SHP77 (cell line): Measurements from ENCODE around the gene SLC6A2.

ENCODE experiments used
- DNase-seq, 2 experiments: peaks; one replicate each; lab custom pipeline; 2025; lab: John Stamatoyannopoulos, UW

Gene SLC6A2

DNA sequence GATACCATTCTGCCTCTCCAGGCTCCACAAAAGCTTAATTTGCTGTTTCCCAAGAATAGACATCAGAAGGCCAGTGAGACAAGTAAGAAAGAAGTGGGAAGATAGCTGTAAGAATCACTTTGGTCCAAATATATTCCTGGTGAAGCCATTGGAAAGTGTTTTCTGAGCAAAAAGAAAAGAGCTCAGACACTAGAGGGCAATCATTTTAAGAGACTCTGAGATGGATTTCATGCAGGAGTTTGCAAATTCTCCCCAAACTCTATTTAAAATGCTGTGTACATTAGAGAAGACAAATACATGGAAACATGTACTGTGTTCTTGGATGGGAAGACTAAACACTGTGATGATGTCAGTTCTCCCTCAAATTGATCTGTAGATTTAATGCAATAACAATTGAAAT, 8.0 kb upstream of the SLC6A2 start:
- DNase-seq = no peak

DNA sequence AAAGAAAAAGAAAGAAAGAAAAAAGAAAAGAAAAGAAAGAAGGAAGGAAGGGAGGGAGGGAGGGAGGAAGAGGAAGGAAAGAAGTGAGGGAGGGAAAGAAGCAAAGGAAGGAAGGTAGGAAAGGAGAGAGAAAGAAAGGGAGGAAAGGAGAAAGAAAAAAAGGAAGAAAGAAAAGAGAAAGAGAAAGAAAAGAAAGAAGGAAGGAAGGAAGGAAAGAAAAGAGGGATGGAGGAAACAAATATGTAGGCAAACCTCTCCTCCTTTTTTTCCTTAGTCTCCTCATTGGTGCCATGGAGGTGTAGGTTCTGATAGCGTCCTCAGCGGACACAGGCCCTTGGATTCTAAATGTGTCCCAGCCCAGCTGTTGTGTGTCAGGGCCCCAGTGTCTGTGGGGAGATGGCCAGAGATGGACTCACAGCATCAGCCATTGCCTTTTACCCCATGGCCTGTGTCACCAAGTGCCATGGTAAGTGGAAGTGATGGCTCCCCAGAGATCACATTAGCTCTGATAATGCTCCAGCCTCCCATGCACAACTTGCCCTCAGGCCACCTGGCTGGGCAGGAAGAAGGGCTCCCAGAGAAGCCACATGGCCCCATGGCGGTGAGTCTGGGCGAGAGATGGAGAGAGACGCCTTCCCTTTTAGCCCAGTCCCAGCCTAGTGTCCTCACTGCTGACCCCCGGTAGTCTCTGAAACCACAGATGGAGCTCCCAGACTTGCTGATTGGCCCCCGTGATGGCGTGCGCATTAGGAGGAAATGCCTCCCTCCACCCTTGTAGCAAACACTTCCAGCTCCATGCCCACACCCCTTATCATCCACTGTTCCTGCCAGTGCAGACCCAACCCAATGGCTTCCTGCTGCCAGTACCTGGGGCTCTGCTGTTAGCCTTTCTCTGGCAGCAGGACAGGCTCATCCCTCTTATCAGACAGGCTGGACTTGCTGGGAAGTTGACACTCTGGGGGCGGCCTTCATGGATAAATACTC, 3.7 kb upstream of the SLC6A2 start:
- DNase-seq = no peak

DNA sequence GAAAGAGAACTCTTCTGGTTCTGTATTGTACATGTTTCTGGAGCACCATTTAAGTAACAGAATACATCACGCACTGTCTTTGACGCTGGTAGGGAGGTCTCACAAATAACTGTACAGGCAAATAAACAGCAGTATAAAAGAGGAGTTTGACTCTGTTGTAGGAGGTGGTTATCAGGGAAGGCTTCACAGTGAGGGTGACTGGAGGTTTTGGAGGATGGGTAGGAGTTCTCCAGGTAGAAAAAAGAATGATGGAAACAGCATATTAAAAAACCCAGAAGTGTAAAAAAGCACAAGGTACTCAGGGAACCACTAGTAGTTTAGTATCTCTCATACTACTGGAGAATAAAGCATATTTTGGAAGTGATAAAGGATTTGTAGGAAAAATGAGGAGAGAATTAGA, 2.7 kb upstream of the SLC6A2 start:
- DNase-seq = no peak

DNA sequence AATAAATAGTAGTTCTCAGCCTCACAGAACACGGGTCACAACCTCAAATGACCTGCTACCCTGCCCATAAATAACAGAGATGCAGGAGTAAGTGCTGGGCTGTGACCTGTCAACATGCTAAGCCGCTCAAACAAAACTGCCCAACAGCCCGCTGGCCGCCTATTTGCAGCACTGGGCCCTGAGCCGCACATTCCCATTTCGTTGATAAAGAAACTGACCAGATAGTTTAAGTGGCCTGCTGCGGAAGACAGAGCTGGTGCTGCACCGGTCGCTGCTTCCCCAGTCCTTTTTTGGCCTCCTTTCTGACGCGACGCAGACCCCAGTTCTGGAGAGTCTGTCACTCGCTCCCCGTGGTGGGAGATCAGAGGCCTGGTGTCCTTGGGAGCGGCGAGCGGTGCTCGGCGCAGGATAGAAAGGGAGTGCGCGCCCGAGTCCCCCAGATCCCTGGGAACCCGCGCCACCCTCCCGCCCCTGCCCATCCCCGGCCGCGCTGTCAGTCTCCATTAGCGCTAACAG, 349 bp upstream of the SLC6A2 start:
- no peak for DNase-seq

DNA sequence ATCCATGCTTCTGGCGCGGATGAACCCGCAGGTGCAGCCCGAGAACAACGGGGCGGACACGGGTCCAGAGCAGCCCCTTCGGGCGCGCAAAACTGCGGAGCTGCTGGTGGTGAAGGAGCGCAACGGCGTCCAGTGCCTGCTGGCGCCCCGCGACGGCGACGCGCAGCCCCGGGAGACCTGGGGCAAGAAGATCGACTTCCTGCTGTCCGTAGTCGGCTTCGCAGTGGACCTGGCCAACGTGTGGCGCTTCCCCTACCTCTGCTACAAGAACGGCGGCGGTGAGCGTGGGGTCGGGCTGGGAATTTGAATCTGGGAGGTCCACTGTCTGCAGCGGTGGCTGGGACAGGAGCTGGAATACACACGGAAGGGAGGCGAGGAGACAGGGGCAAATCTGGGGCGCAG, 904 bp downstream of the SLC6A2 start:
- DNase-seq = no peak

DNA sequence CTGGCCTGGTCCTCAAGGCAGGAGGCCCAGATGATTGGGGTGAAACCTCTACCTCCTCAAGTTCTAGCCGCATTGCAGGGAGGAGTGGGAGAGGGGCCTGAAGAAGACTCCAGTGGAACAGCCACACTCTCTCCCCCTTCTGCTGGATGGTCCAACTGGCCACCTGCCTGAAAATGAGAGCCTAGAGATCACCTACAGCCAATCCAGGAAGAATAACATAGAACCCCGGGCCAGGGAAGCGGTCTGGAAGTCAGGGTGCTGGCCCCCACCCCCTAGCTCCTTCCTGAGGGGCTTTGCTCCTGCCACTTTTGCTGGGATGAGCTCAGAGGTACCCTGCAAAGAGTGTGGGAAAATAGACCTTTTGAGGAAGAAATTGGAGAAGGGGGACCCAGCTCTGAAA, 1.8 kb downstream of the SLC6A2 start:
- DNase-seq = no peak

DNA sequence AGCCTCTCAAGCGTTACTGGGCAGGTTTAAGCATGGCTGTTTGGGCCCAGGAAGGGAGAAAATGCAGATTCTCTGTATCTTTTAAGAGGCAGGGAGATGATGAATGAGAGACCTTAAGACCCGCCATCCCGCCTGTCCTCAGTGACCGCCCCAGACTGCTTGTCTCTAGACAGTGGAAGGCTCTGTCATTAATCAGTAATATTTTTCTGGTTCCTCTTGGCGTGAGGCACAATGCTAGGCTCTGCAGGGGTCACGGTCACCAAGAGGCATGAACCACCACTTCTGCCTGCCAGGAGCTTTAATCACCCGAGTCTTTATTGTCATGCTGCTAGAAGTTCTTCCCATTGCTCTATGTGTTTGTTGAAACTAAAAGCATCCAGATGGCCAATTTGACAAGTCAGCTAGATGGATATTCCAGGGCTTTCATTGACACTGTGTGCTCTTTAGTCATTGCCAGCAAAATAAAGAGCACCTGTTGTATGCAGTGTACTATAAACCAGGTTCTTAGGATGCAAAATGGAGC, 3.2 kb downstream of the SLC6A2 start:
- DNase-seq = no peak

DNA sequence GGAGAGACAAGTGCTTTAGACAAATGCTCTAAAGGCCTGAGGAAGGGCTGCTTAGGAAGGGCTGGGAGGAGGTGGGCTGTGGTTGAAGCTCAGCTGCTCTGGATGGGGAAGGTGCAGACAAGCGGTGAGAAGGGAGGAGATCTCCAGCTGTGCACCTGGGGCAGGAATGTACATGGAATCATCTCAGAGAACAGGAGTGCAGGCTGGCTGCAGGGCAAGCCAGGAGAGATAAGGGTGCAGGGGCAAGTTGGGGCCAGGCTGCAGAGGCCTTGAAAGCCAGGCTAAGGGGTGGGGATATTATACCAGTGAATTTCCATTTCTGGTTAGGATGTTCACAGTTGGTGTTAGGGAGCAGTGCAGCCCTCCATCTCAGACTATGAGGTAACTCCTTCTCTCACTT, 4.2 kb downstream of the SLC6A2 start:
- no peak for DNase-seq

DNA sequence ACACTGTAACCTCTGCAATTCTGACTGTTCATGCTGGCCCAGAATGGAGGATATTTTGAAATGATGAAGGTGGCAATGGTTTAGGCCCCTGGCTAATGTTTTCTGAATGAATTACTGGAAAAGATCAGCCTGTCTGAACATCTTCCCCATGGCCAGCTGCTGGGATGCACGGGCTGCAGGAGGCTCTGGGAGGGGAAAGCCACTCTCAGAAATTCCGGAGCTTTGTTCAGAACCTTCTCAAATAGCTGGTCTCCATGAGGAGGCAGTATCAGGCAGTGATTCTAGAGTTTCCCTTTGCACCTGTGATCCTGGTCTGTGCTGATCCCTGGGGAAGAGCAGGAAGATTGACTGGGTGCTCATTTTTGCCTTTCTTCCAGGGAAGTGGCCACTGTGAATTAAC, 5.0 kb downstream of the SLC6A2 start:
- no peak for DNase-seq

DNA sequence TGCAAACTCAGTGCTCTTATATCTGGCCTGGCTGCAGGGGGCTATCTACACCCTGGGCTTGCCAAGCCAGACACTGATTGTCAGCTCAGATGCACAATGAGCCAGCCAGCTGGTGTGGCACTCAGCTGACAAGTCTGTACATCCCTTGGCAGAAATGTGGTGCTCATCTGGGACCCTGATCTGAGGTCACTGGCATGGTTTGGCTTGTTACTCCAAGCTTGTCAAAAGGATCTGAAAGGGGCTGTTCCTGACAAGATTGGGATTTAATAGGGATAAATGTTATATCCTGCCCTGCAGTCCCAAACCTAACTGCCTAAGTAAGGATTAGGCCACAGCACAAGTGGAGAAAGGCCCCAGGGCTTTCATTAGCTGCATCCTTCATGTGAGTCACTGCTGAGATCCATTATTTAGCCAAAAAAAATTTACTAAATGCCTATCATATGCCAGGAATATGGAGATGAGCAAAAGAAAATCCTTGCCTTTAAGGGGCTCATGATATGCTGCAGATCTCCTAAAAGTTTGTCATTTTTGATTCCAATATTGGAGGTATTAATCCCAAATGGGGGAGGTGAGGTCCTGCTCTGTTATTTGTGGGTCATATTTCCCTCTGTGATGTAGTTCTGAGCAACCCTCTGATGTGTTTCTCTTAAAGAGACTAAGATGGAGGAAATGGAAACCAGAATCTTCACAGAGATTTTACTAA, 6.3 kb downstream of the SLC6A2 start:
- DNase-seq = no peak

DNA sequence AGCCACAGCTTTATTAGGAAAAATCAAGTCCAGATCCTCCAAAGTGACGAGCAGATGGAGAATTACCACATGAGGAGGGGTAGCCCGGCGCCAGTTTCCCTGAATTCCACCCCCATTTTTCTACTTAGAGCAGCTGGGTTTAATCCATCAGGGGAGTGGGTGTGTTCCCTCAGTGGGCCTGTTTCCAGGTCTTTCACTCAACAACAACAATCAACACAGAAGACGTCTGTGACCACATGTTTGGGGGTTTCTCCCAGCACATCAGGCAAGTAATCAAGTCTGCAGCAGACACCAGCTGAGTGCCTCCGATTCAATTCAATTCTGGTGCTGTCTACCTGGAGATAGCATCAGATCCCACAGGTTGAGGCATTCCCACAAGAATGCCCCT, 6.8 kb downstream of the SLC6A2 start:
- no peak for DNase-seq

DNA sequence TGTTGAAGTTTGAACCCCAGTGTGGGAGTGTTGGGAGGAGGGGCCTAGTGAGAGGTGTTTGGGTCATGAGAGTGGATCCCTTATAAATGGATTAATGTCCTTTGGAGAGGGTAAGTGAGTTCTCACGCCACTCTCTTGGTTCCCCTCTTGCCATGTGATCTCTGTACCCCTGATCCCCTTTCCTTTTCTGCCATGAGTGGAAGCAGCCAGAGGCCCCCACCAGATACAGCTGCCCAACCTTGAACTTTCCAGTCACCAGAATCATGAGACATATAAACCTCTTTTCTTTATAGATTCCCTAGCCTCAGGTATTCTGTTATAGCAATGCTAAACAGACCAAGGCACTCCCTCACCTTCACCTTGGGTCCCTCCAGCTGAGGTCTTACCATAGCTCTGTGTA, 7.4 kb downstream of the SLC6A2 start:
- no peak for DNase-seq

DNA sequence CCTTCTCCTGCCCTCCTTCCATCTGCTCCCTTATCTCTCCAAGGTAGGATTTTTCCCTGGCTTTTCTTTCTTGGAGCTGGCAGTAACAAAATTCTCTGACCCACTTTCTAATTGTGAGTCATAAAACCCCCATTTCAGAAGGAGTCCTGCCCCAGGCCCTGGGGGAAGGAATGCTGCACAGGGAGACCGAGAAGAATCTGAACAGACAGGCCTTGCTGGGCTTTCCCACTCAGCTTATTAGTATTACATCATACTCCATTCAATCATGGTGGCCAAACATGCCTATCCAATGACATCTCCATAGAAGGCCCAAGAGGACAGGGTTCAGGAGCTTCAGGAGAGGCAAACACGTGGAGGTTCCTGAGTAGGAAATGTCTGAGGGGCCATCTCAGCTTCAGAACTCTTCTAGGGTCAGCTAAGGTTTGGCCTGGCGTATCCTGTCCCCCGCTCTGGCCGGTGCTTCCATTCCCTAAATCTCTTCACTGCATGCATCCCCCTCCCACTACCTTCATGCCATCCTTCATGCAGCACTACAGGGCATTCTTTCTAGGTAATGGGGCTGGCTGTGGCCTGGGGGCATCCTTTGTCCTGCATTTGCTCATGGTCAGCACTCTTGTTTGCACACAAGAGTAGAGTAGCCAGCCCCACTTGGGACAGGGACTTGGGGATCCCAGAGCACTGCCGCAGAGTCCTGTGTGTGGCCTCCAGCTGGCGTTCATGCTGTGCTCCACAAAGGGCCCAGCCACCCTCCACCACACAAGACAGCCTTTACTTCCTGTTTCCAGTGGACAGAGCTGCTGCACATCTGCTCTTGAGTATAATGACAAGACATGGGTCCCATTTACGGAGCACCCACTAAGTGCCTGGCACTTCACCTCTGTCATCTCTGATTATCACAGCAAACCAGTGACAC, 8.2 kb downstream of the SLC6A2 start:
- DNase-seq = no peak

DNA sequence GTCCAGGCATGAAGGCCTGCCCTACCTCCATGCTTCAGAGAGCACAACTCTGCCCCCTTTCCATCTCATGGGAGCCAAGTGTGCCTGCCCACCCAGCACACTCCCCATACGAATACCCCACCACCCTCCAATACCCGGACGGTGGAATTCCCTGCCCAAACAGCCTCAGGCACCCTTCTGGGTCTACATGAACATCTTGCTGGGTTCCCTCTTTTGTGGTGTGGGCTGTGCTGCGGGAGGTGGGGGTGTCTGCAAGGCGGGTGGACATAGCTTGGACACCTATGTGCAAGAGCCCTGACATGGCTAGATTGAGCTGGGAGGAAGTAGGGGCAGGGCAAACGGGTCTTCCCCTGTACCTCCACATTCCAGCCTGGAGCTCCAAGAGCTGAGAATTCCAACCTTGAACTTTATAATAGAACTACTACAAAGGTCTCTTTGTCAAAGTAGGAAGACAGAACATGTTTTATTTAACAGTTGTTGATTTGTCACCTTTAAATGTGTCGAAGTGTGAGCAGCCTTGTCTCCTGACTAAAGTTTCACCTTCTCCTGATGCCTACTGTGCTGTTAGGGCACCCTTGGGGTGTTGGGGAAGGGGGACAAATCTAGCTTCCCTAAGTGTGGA, 9.1 kb downstream of the SLC6A2 start:
- DNase-seq = no peak

DNA sequence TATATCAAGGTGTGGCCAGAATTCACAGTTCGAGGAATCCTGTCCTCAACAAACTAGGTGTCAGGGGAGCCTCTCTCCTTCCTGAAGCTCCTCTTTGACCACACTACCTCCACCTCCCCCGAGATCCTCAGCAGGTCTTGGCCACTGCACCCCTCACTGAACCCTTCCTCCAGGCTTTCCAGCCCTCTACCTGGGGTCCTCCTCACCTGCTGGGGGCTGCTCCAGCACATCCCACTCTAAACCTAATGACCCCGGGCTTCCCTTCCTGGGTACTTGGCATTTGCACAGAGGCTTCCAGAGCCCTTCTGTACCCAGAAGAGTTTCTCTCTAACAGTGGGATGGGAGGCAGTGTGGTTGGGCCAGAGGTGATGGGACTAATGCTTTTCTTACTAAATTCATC, 9.7 kb downstream of the SLC6A2 start:
- DNase-seq = no peak

DNA sequence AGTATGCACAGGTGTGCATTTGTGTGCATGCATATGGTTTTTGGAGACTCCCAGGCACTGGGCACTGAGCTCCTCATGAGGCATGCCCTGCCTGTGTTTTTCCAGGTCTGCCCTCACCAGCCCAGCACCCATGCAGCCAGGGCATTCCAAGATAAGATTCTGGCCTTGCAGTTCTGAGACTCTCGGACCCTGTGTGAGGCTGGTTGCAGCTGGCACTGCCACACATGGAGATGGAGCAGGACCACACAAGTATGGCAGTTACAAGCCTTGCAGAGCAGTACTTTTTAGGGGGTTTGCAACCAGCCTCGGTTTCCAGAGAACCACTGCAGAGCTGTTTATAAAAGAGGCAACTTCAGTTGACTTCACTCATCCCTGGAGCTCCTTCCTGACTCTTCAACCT, 10.2 kb downstream of the SLC6A2 start:
- DNase-seq = no peak

DNA sequence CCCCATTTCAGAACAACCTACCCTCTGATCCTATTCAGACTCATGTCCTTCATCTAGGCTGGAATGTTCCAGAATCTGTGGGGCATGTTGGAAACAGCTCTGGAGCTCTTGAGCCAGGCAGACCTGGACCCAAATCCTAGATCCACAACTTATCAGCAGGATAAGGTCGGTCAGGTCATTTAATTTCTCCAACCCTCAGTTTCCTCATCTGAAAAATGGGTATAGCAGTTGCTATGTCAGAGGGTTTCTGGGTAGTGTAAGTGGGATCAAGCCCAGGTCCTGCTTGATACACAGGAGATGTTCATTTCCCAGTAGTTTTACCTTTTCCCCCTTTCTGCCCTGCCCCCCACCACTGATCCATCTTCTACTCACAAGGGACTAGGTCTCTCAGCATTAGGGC, 12.0 kb downstream of the SLC6A2 start:
- DNase-seq = no peak

DNA sequence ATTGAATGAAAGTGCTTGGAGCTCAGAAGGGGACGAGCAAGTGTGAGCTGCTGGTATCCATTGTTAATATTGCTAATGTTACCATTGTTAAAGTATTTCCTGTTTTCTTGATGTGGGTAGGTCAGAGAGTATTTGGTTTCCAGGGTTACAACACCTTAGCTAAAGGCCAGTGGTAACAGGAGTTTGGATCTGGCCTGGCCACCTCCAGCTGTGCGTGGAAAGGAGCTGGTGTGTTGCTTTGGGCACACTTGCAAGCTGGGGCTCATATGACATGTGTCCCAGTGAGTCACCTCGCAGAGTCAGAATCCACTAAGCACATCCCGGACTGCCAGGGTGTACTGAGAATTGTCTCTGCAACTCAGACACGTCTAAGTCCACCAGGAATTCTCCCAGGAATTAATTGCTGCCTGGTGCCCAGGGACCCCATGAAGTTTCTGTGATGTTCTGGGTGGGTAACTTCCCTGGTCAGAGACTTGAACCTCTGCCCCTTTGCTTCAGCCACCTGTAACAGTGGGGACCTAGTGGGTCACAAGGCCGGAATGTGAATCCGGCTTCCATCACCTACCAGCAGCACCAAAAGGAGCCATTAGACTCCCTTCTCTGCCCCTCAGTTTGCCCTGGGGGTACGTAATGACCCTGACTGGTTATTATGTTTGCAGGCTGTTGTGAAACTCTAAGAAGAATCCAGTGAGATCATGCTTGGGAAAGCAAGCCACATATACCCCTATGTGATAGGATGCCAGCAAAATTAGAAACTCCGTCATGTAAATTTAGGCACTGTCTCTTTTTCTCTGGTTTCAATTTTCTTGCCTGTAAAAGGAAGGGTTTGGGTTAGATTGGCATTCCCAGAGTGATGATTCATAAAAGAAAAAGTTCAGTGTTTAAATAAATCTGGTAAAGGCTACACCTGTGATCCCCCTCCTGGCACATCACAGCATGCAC, 12.8 kb downstream of the SLC6A2 start:
- no peak for DNase-seq

DNA sequence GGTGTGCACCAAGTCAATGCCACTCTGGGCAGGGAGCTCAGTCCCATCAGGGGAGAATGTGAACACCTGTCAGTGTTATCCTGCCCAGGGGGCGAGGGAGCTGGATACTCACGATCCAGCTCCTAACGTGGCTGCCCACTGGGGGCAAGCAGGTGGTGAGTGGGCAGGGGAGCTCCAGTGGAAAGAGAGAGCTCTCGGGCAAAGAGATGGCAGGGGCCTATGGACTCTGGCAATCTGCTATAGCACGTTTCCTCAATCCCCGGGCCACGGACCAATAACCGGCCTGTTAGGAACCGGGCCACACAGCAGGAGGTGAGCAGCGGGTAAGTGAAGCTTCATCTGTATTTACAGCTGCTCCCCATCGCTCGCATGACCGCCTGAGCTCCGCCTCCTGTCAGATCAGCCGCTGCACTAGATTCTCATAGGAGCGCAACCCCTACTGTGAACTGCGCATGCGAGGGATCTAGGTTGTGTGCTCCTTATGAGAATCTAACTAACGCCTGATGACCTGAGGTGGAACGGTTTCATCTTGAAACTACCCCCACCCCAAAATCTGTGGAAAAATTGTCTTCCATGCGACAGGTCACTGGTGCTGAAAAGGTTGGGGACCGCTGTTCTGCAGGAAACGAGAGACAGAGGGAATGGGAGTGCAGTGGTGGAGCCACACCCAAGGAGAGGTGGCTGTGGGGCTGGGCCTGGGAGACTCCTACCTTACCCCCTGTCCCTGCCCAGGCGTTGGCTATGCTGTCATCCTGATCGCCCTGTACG, 15.6 kb downstream of the SLC6A2 start:
- DNase-seq = no peak

DNA sequence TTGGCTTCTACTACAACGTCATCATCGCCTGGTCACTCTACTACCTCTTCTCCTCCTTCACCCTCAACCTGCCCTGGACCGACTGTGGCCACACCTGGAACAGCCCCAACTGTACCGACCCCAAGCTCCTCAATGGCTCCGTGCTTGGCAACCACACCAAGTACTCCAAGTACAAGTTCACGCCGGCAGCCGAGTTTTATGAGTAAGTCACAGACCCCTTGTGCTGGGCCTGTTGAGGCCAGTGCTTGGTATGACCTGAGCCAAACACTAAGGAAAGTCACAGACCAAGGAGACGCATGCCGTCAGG, 16.1 kb downstream of the SLC6A2 start:
- DNase-seq = no peak
